Measurements from ENCODE around the gene PIH1D1.

The PIH1D1 gene

DNA sequence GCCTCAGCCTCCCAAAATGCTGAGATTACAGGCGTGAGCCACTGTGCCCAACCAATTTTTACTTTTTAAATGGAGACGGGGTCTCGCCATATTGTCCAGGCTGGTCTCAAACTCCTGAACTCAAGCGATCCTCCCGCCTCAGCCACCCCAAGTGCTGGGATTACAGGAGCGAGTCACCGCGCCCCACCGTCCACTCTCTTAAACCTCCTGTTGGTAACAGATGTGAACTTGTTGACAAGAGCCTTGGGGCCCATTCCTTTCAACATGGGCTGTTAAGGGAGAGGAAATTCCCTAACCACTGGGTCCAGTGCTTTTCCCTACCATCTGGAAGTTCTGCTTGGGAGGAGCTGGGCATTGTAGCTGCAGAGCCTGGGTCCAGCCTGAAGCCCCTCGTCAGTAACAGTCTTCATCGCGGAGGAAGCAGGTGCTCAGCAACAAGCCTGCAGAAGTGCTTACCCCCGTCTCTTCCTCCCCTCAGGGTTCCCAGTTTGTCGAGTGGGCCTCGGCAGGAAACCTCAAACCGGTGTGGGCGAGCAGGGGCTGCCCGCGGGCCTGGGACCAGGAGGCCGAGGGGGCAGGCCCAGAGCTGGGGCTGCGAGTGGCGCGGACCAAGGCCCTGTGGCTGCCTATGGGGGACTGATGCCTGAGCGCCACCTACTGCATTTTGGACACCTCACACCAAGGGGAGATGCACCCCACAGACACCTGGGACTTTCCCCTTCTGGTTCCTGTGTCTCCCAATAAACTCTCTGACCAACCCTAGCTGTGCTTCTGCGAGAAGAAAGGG lies 18.4 kb upstream of the PIH1D1 start:
- no peak for DNase-seq (ENCODE audit: low read depth)
- no peak overlapping the region for H3K4me3 ChIP-seq (ENCODE audit: low read length)
- TF ChIP-seq, protein P1, sequence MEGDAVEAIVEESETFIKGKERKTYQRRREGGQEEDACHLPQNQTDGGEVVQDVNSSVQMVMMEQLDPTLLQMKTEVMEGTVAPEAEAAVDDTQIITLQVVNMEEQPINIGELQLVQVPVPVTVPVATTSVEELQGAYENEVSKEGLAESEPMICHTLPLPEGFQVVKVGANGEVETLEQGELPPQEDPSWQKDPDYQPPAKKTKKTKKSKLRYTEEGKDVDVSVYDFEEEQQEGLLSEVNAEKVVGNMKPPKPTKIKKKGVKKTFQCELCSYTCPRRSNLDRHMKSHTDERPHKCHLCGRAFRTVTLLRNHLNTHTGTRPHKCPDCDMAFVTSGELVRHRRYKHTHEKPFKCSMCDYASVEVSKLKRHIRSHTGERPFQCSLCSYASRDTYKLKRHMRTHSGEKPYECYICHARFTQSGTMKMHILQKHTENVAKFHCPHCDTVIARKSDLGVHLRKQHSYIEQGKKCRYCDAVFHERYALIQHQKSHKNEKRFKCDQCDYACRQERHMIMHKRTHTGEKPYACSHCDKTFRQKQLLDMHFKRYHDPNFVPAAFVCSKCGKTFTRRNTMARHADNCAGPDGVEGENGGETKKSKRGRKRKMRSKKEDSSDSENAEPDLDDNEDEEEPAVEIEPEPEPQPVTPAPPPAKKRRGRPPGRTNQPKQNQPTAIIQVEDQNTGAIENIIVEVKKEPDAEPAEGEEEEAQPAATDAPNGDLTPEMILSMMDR (conservative IDR thresholded peaks at IDR 0.05; ENCODE audit: low read length), result peak; percentile 21

- DNase-seq (ENCODE audit: low read depth), result peak; percentile 75
- TF ChIP-seq, protein P1 (conservative IDR thresholded peaks at IDR 0.05; ENCODE audit: low read length), result no peak
- H3K4me3 ChIP-seq (ENCODE audit: low read length), result no peak overlapping the region
Observed at GRCh38 chr19:49468746-49469447, 17.3 kb upstream of the PIH1D1 start.

GRCh38 chr19:49468199-49468598 lies 16.6 kb upstream of the PIH1D1 start:
- TF ChIP-seq, protein P1 (conservative IDR thresholded peaks at IDR 0.05; ENCODE audit: low read length), result no peak
- H3K4me3 ChIP-seq (ENCODE audit: low read length), result no peak overlapping the region
- no peak for DNase-seq (ENCODE audit: low read depth)

GRCh38 chr19:49465371-49465770 lies 13.8 kb upstream of the PIH1D1 start:
- TF ChIP-seq, protein P1 (conservative IDR thresholded peaks at IDR 0.05; ENCODE audit: low read length), result no peak
- no peak overlapping the region for H3K4me3 ChIP-seq (ENCODE audit: low read length)
- no peak for DNase-seq (ENCODE audit: low read depth)

GRCh38 chr19:49463960-49464740 lies 12.5 kb upstream of the PIH1D1 start:
- DNase-seq (ENCODE audit: low read depth), result no peak
- TF ChIP-seq, protein P1 (conservative IDR thresholded peaks at IDR 0.05; ENCODE audit: low read length), result no peak
- no peak overlapping the region for H3K4me3 ChIP-seq (ENCODE audit: low read length)

DNA sequence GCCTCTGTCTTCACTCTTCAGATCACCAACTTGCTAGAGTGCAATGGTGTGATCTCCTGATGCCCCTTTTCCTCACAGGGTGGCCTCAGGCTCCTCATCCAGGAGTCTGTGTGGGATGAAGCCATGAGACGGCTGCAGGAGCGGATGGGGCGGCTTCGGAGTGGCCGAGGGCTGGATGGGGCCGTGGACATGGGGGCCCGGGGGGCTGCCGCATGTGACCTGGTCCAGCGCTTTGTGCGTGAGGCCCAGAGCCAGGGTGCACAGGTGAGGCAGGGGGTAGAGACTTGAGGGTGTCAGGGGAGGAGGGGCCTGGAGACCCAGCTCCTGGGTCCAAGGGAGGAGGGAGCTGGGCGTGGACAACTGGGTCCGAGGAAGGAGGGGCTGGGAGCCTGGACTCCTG lies 10.9 kb upstream of the PIH1D1 start:
- no peak overlapping the region for H3K4me3 ChIP-seq (ENCODE audit: low read length)
- TF ChIP-seq, protein P1 (conservative IDR thresholded peaks at IDR 0.05; ENCODE audit: low read length), result no peak
- DNase-seq (ENCODE audit: low read depth), result no peak
